ENCODE measurements around the gene JMJD1C. TPM values are rescaled to one million over a fixed set of nuclear protein-coding genes. Genes with fewer than 3 reads are reported as not detected.

JMJD1C gene
- total RNA-seq, 6 experiments from 2014 or later, result 29.6 to 53.3 (median 38.2) TPM

- ATAC-seq (peak; percentile 33 to 62 (median 54)), DNase-seq (no peak)
- H3K27ac ChIP-seq, result no peak overlapping the region
- H3K4me1 ChIP-seq, result peaks cover 0 to 25% (median 11%) of the 10 kb centered on the region in 4 donors
- WGBS (ENCODE audit: insufficient coverage, low coverage, low lambda C conversion rate, missing lambda C conversion rate), result 100% methylated on average over 1 of the region's 1 CpG
- no peak overlapping the region for H3K4me3 ChIP-seq
- H3K27me3 ChIP-seq, result no peaks in the 10 kb centered on the region
- TF ChIP-seq CTCF (IDR thresholded peaks at IDR 0.05), result no peak
- TF ChIP-seq POLR2A (IDR thresholded peaks at IDR 0.05), result no peak
- peaks cover 0 to 55% (median 16%) of the 10 kb centered on the region in 4 donors for H3K36me3 ChIP-seq
- intact Hi-C loops (cut with DNase I), result no loop called here
- H3K9me3 ChIP-seq, result no peaks in the 10 kb centered on the region
These were observed 292.1 kb downstream of the JMJD1C start for GRCh38 chr10:63173468-63174232.

- WGBS (ENCODE audit: insufficient coverage, low coverage, low lambda C conversion rate, missing lambda C conversion rate), result 86% methylated on average over 1 of the region's 1 CpG
- ATAC-seq, result no peak
- peaks cover 0 to 49% (median 11%) of the 10 kb centered on the region in 4 donors for H3K36me3 ChIP-seq
These were observed 293.9 kb downstream of the JMJD1C start for GRCh38 chr10:63171926-63172325.

GRCh38 chr10:63171255-63171855, 294.4 kb downstream of the JMJD1C start:
- TF ChIP-seq POLR2A (IDR thresholded peaks at IDR 0.05) (no peak), CTCF (IDR thresholded peaks at IDR 0.05) (no peak)
- intact Hi-C loops (cut with DNase I), result no loop called here
- no peak for ATAC-seq

More at GRCh38 chr10:63171926-63172325, 293.9 kb downstream of the JMJD1C start:
- peaks cover 0 to 28% (median 11%) of the 10 kb centered on the region in 4 donors for H3K4me1 ChIP-seq
- no peak for TF ChIP-seq CTCF (IDR thresholded peaks at IDR 0.05)
- no peak for TF ChIP-seq POLR2A (IDR thresholded peaks at IDR 0.05)
- intact Hi-C loops (cut with DNase I), result no loop called here
- H3K27ac ChIP-seq, result no peak overlapping the region
- H3K4me3 ChIP-seq, result no peak overlapping the region
- H3K27me3 ChIP-seq, result no peaks in the 10 kb centered on the region
- DNase-seq, result no peak
- H3K9me3 ChIP-seq, result no peaks in the 10 kb centered on the region

GRCh38 chr10:63169624-63170023, 296.2 kb downstream of the JMJD1C start:
- no peak for TF ChIP-seq POLR2A (IDR thresholded peaks at IDR 0.05)
- intact Hi-C loops (cut with DNase I), result no loop called here
- no peak for ATAC-seq
- DNase-seq, result no peak
- H3K27me3 ChIP-seq, result no peaks in the 10 kb centered on the region
- no peaks in the 10 kb centered on the region for H3K9me3 ChIP-seq
- H3K36me3 ChIP-seq, result peaks cover 0 to 27% (median 1%) of the 10 kb centered on the region in 4 donors
- H3K4me1 ChIP-seq, result peaks cover 0 to 30% (median 12%) of the 10 kb centered on the region in 4 donors
- no peak overlapping the region for H3K4me3 ChIP-seq
- peak overlapping the region in 1 of 3 donors; percentile 16 for H3K27ac ChIP-seq
- WGBS (ENCODE audit: insufficient coverage, low coverage, low lambda C conversion rate, missing lambda C conversion rate), result 79% methylated on average over 2 of the region's 2 CpGs

More at GRCh38 chr10:63171255-63171855, 294.4 kb downstream of the JMJD1C start:
- Histone ChIP-seq H3K36me3 (peaks cover 0 to 43% (median 11%) of the 10 kb centered on the region in 4 donors), H3K9me3 (no peaks in the 10 kb centered on the region), H3K27ac (no peak overlapping the region), H3K27me3 (no peaks in the 10 kb centered on the region), H3K4me1 (peaks cover 0 to 28% (median 11%) of the 10 kb centered on the region in 4 donors), H3K4me3 (no peak overlapping the region)
- WGBS (ENCODE audit: insufficient coverage, low coverage, low lambda C conversion rate, missing lambda C conversion rate), result 63% methylated on average over 1 of the region's 1 CpG
- DNase-seq, result no peak
